GM12878 (cell line): Measurements from ENCODE around the gene PXMP4. TPM values are rescaled to one million over a fixed set of nuclear protein-coding genes. Genes with fewer than 3 reads are reported as not detected.

Source experiments
- polyA plus RNA-seq, 11 experiments: library from polyadenylated mRNA; depleted of rRNA in 4 of 11; unstranded in 6 of 11; stranded (reverse) in 5 of 11; fragments of >200 nt; fragmentation: Nextera tagmentation in 4 of 11; fragmentation: Illumina TruSeq in 1 of 11; extraction: Ambion mirVana in 4 of 11; extraction: Trizol in 1 of 11; gene quantifications; 1 replicate in 1 of 11; 2 replicates in 10 of 11; pipeline versions ENCODE4 v1.2.1 to v1.2.3, GENCODE V29; 2011 to 2016; ENCODE audit warnings: inconsistent platforms in 2 of 11, missing spikeins in 2 of 11, low read depth in 1 of 11
- total RNA-seq, 4 experiments: library from RNA; depleted of rRNA in 3 of 4; stranded (reverse); fragments of >200 nt in 3 of 4; fragmentation: Illumina TruSeq in 1 of 4; extraction: Trizol in 1 of 4; gene quantifications; 2 replicates each; pipeline versions ENCODE4 v1.2.1 to v1.2.3, GENCODE V29; 2013 to 2021

PXMP4 gene
- total and polyA plus RNA-seq, 10 of the 15 experiments (the other 5 are each of a cell fraction or from before 2014, with no cell fraction given), result 3.6 to 19.2 (median 8.6) TPM

Other genes with a start within 250 kb of the PXMP4 start
- 2.6 and 2.7 TPM in 2 replicates for gene CBFA2T2, start 230.2 kb downstream of the PXMP4 start, total RNA-seq (2014; rRNA removed)
- 3.0 and 3.6 TPM in 2 replicates for gene CBFA2T2, start 230.2 kb downstream of the PXMP4 start, total RNA-seq (2014; rRNA removed; fragmentation: Illumina TruSeq; extraction: Trizol)
- gene CBFA2T2, start 230.2 kb downstream of the PXMP4 start, total RNA-seq (2021), result 5.7 and 6.2 TPM in 2 replicates
- gene CBFA2T2, start 230.2 kb downstream of the PXMP4 start, polyA plus RNA-seq (2011; rRNA removed), result 6.9 and 8.2 TPM in 2 replicates
- 4.3 and 5.2 TPM in 2 replicates for gene CBFA2T2, start 230.2 kb downstream of the PXMP4 start, polyA plus RNA-seq (2014; fragmentation: Illumina TruSeq; extraction: Trizol)
- under 1 TPM; 0.61 to 0.62 TPM for gene CBFA2T2, start 230.2 kb downstream of the PXMP4 start, polyA plus RNA-seq (2014; fragmentation: Nextera tagmentation; extraction: Ambion mirVana)
- 6.2 and 7.0 TPM in 2 replicates for gene CBFA2T2, start 230.2 kb downstream of the PXMP4 start, polyA plus RNA-seq (2014; rRNA removed)
- gene CBFA2T2, start 230.2 kb downstream of the PXMP4 start, polyA plus RNA-seq (2016; fragmentation: Nextera tagmentation; extraction: Ambion mirVana), result 1 to 10 TPM; 7.1 to 8.6 TPM
- 0.27 TPM in 1 of 2 replicates, not detected in the other for gene C20orf144, start 58.0 kb downstream of the PXMP4 start, total RNA-seq (2014; rRNA removed)
- 0.05 and 0.13 TPM in 2 replicates for gene C20orf144, start 58.0 kb downstream of the PXMP4 start, total RNA-seq (2014; rRNA removed; fragmentation: Illumina TruSeq; extraction: Trizol)
- 0.11 and 0.23 TPM in 2 replicates for gene C20orf144, start 58.0 kb downstream of the PXMP4 start, total RNA-seq (2021)
- 0.07 and 0.12 TPM in 2 replicates for gene C20orf144, start 58.0 kb downstream of the PXMP4 start, polyA plus RNA-seq (2011; rRNA removed)
- 0.17 and 0.24 TPM in 2 replicates for gene C20orf144, start 58.0 kb downstream of the PXMP4 start, polyA plus RNA-seq (2014; fragmentation: Illumina TruSeq; extraction: Trizol)
- under 1 TPM in 1 of 2 experiments, not detected in 1; 0.04 TPM for gene C20orf144, start 58.0 kb downstream of the PXMP4 start, polyA plus RNA-seq (2014; fragmentation: Nextera tagmentation; extraction: Ambion mirVana)
- gene C20orf144, start 58.0 kb downstream of the PXMP4 start, polyA plus RNA-seq (2014; rRNA removed), result 0.27 and 0.61 TPM in 2 replicates
- gene C20orf144, start 58.0 kb downstream of the PXMP4 start, polyA plus RNA-seq (2016; fragmentation: Nextera tagmentation; extraction: Ambion mirVana), result under 1 TPM; 0.32 to 0.62 TPM
- 4.3 and 5.0 TPM in 2 replicates for gene ACTL10, start 53.4 kb downstream of the PXMP4 start, total RNA-seq (2014; rRNA removed)
- 0.28 and 0.49 TPM in 2 replicates for gene ACTL10, start 53.4 kb downstream of the PXMP4 start, total RNA-seq (2014; rRNA removed; fragmentation: Illumina TruSeq; extraction: Trizol)
- gene ACTL10, start 53.4 kb downstream of the PXMP4 start, total RNA-seq (2021), result 3.6 and 3.7 TPM in 2 replicates
- 0.04 and 0.12 TPM in 2 replicates for gene ACTL10, start 53.4 kb downstream of the PXMP4 start, polyA plus RNA-seq (2011; rRNA removed)
- gene ACTL10, start 53.4 kb downstream of the PXMP4 start, polyA plus RNA-seq (2014; fragmentation: Illumina TruSeq; extraction: Trizol), result 0.21 TPM in 1 of 2 replicates, not detected in the other
- gene ACTL10, start 53.4 kb downstream of the PXMP4 start, polyA plus RNA-seq (2014; fragmentation: Nextera tagmentation; extraction: Ambion mirVana), result under 1 TPM; 0.16 to 0.46 TPM
- gene ACTL10, start 53.4 kb downstream of the PXMP4 start, polyA plus RNA-seq (2014; rRNA removed), result 1.3 and 2.4 TPM in 2 replicates
- 1 to 10 TPM; 3.6 to 4.7 TPM for gene ACTL10, start 53.4 kb downstream of the PXMP4 start, polyA plus RNA-seq (2016; fragmentation: Nextera tagmentation; extraction: Ambion mirVana)
- 14.3 and 15.6 TPM in 2 replicates for gene NECAB3, start 45.9 kb downstream of the PXMP4 start, total RNA-seq (2014; rRNA removed)
- 7.3 and 7.6 TPM in 2 replicates for gene NECAB3, start 45.9 kb downstream of the PXMP4 start, total RNA-seq (2014; rRNA removed; fragmentation: Illumina TruSeq; extraction: Trizol)
- gene NECAB3, start 45.9 kb downstream of the PXMP4 start, total RNA-seq (2021), result 13.6 and 14.2 TPM in 2 replicates
- gene NECAB3, start 45.9 kb downstream of the PXMP4 start, polyA plus RNA-seq (2011; rRNA removed), result 2.1 and 3.6 TPM in 2 replicates
- 3.4 and 4.6 TPM in 2 replicates for gene NECAB3, start 45.9 kb downstream of the PXMP4 start, polyA plus RNA-seq (2014; fragmentation: Illumina TruSeq; extraction: Trizol)
- 1 to 10 TPM in 1 of 2 experiments, under 1 TPM in 1; 0.21 to 1.3 TPM for gene NECAB3, start 45.9 kb downstream of the PXMP4 start, polyA plus RNA-seq (2014; fragmentation: Nextera tagmentation; extraction: Ambion mirVana)
- 14.5 and 17.0 TPM in 2 replicates for gene NECAB3, start 45.9 kb downstream of the PXMP4 start, polyA plus RNA-seq (2014; rRNA removed)
- gene NECAB3, start 45.9 kb downstream of the PXMP4 start, polyA plus RNA-seq (2016; fragmentation: Nextera tagmentation; extraction: Ambion mirVana), result 1 to 10 TPM; 7.0 to 8.5 TPM
- gene E2F1, start 33.9 kb downstream of the PXMP4 start, total RNA-seq (2014; rRNA removed), result 31.6 and 36.7 TPM in 2 replicates
- gene E2F1, start 33.9 kb downstream of the PXMP4 start, total RNA-seq (2014; rRNA removed; fragmentation: Illumina TruSeq; extraction: Trizol), result 22.8 and 26.1 TPM in 2 replicates
- 41.5 and 43.2 TPM in 2 replicates for gene E2F1, start 33.9 kb downstream of the PXMP4 start, total RNA-seq (2021)
- 10.0 and 17.8 TPM in 2 replicates for gene E2F1, start 33.9 kb downstream of the PXMP4 start, polyA plus RNA-seq (2011; rRNA removed)
- gene E2F1, start 33.9 kb downstream of the PXMP4 start, polyA plus RNA-seq (2014; fragmentation: Illumina TruSeq; extraction: Trizol), result 13.0 and 21.6 TPM in 2 replicates
- 1 to 10 TPM in 1 of 2 experiments, under 1 TPM in 1; 0.29 to 2.1 TPM for gene E2F1, start 33.9 kb downstream of the PXMP4 start, polyA plus RNA-seq (2014; fragmentation: Nextera tagmentation; extraction: Ambion mirVana)
- 50.2 and 55.4 TPM in 2 replicates for gene E2F1, start 33.9 kb downstream of the PXMP4 start, polyA plus RNA-seq (2014; rRNA removed)
- 10 to 100 TPM in 1 of 2 experiments, 1 to 10 TPM in 1; 3.2 to 16.7 TPM for gene E2F1, start 33.9 kb downstream of the PXMP4 start, polyA plus RNA-seq (2016; fragmentation: Nextera tagmentation; extraction: Ambion mirVana)
- 1.5 and 2.8 TPM in 2 replicates for gene ZNF341, start 11.7 kb upstream of the PXMP4 start, total RNA-seq (2014; rRNA removed)
- gene ZNF341, start 11.7 kb upstream of the PXMP4 start, total RNA-seq (2014; rRNA removed; fragmentation: Illumina TruSeq; extraction: Trizol), result 1.1 and 1.4 TPM in 2 replicates
- 4.0 and 5.0 TPM in 2 replicates for gene ZNF341, start 11.7 kb upstream of the PXMP4 start, total RNA-seq (2021)
- gene ZNF341, start 11.7 kb upstream of the PXMP4 start, polyA plus RNA-seq (2011; rRNA removed), result 0.86 and 2.5 TPM in 2 replicates
- 0.63 and 2.4 TPM in 2 replicates for gene ZNF341, start 11.7 kb upstream of the PXMP4 start, polyA plus RNA-seq (2014; fragmentation: Illumina TruSeq; extraction: Trizol)
- gene ZNF341, start 11.7 kb upstream of the PXMP4 start, polyA plus RNA-seq (2014; fragmentation: Nextera tagmentation; extraction: Ambion mirVana), result under 1 TPM; 0.18 to 0.46 TPM
- 3.0 and 4.1 TPM in 2 replicates for gene ZNF341, start 11.7 kb upstream of the PXMP4 start, polyA plus RNA-seq (2014; rRNA removed)
- gene ZNF341, start 11.7 kb upstream of the PXMP4 start, polyA plus RNA-seq (2016; fragmentation: Nextera tagmentation; extraction: Ambion mirVana), result 1 to 10 TPM; 3.8 to 4.0 TPM
- gene CHMP4B, start 91.0 kb upstream of the PXMP4 start, total RNA-seq (2014; rRNA removed), result 46.6 and 47.7 TPM in 2 replicates
- gene CHMP4B, start 91.0 kb upstream of the PXMP4 start, total RNA-seq (2014; rRNA removed; fragmentation: Illumina TruSeq; extraction: Trizol), result 52.6 and 54.1 TPM in 2 replicates
- 96.3 and 98.7 TPM in 2 replicates for gene CHMP4B, start 91.0 kb upstream of the PXMP4 start, total RNA-seq (2021)
- 63.3 and 64.9 TPM in 2 replicates for gene CHMP4B, start 91.0 kb upstream of the PXMP4 start, polyA plus RNA-seq (2011; rRNA removed)
- 117 and 118 TPM in 2 replicates for gene CHMP4B, start 91.0 kb upstream of the PXMP4 start, polyA plus RNA-seq (2014; fragmentation: Illumina TruSeq; extraction: Trizol)
- gene CHMP4B, start 91.0 kb upstream of the PXMP4 start, polyA plus RNA-seq (2014; fragmentation: Nextera tagmentation; extraction: Ambion mirVana), result 10 to 100 TPM in 1 of 2 experiments, 1 to 10 TPM in 1; 4.2 to 12.9 TPM
- 102 and 105 TPM in 2 replicates for gene CHMP4B, start 91.0 kb upstream of the PXMP4 start, polyA plus RNA-seq (2014; rRNA removed)
- gene CHMP4B, start 91.0 kb upstream of the PXMP4 start, polyA plus RNA-seq (2016; fragmentation: Nextera tagmentation; extraction: Ambion mirVana), result 1 to 10 TPM; 5.0 to 6.7 TPM